Measurements from ENCODE around the gene UBALD1.

UBALD1 gene

GRCh38 chr16:4613636-4614570 lies 785 bp downstream of the UBALD1 start:
- peak; percentile 41 for DNase-seq

- no peak for DNase-seq
These were observed 1.6 kb downstream of the UBALD1 start for GRCh38 chr16:4612977-4613635.

DNA sequence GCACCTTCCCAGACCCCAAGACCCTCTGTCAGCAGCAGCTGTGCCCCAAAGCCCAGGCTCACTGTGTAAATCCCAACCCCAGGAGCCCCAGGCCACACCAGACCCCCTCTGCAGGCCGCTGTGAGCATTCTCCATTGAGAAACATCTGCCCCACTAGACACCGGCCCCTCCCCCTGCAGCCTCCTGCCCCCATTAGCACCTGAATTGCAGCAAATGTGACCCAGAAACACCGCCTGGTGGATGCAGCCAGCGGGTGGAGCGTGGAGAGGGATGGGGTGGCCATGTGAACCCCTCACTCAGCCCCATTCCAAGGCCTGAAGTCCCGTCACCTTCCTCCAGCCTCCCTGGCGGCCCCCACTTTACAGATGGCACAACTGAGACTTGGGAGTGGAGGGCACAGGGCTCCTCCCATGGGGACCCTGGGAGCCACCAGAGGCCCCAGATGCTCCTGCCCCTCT lies 2.2 kb downstream of the UBALD1 start:
- DNase-seq, result no peak

DNA sequence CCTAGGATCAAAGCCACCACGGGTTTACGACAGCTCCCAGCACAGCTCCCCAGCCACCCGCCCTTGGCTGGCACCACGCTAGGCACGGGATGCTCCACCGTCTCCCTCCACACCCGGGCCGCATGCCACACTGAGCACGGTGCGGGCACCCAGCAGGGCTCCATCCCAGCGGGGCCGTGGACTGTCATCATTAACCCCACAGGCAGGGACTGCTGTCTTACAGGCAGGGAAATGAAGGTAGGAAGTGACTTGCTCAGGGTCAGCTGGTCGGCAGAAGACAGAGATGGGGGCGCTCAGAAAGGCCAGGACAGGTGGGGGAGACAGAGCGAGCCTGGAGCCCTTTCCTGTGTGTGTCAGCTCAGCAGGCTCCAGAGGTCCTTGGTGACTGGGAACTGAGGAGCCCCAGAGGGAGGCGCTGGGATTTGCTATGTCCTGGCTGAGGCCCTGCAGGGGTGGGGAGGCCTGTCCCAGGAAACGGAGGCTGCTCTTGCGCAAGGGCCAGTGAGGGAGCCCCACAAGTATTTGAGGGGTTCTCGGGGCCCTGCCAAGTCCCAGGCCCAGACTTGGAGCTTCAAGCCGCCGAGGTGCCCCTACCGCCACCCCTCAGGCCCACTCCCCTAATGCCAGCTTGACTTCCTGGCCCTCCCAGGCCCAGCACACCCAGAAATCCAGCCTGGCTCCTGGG lies 3.2 kb downstream of the UBALD1 start:
- no peak for DNase-seq

DNA sequence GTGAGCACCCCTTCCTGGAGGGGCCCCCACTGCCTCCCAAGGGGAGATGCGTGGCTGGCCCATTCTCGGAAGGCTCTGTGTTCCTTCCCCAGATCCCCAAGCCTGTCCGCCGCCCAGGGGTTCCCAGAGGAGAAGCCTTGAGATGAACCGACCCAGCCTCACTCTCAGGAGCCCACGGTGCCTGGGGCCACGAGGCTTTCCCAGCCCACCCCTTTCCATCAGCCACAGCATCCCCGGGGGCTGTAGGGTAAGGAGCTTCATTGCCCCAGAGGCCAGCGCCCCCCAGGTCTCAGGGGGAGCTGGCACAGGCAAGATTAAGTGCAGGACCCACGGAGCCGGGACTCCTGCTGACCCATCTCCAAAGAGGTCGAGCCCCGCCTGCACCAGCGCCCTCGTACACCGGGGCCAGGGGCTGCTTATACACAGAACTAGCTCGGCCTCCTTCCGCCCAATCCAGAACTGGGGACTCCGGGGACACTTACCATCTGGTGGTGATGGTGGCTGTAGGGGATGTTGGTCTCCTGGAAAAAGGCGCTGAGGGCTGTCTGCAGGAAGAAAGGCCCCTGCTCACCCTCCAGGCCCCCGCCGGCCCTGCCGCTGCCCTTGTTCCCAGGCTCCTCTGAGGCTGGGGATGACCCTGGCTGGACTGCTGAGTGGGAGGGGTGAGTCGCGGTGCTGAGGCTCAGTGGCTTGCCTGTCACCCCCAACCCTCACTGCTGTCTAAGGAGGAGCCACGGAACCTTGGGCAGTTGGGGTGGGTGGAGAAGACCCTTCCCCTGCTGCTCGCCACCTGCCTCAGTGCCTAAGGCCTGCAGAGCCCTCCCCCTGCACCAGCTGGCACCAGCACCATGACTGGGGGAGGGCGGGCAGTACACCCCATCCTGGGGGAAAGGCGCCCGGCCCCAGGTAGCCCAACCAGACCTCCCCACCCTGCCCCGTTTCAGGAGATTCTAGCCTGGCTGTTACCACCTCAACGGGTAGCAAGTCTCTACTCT lies 4.4 kb downstream of the UBALD1 start:
- no peak for DNase-seq

GRCh38 chr16:4609200-4610010 lies 5.3 kb downstream of the UBALD1 start:
- no peak for DNase-seq

DNA sequence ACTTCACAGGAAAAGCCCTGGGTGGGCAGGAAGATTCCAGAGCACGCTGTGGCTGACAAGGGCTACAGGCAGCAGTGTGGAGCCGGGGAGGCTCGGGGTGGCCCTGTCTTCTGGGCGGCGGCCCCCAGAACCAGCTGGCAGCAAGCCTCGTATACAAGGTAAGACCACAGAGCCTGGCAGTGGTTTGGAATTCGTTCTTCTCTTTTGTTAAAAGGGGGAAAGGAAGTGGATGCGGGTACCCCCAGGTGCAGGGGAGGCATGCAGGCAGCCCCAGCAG lies 6.0 kb downstream of the UBALD1 start:
- no peak for DNase-seq

- no peak for DNase-seq
These were observed 6.6 kb downstream of the UBALD1 start for GRCh38 chr16:4607841-4608703.

- no peak for DNase-seq
These were observed 8.3 kb downstream of the UBALD1 start for GRCh38 chr16:4606354-4606753.

DNA sequence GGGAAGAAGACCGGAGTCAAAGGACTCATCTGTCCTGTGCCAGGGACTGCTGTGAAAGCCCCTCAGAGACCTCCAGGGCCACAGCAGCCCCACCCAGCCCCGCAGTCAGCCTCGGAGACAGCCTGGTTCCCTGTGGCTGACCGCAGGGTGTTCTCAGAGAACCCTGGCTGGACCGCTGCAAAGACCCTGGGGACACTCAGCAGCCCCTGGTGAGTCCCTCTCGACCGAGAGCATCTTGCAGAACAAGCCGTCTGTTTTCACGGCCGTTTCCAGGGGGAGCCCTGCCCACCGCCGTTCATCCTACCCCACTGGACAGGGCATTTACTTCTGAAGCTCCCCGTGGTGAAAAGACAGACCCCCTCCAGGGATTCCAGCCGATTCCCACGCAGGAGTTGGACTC lies 10.3 kb downstream of the UBALD1 start:
- DNase-seq, result no peak

DNA sequence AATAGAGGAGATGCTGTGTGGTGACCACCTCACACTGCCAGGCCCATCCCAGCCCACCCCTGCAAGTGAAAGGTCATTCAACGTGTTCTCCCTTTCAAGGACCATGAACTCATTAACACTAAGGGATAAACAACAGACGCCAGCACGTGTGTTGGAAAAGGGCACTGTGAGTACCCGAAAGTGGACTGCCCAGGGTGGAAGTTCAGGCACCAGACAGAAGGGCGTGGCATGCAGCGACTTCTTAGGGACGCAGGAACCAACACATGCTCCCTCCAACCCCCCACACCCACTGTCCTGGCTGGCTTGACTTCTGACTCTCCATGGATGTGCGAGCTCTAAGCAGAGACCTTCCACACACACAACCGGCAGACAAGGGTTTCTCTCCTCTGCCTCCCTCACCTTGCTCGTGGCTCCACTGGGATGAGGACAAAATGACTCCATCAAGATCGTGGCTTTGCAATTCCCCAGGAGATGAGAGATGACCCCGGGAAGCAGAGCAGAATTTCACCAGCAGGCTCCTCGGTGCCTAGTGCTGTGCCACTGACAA lies 11.0 kb downstream of the UBALD1 start:
- no peak for DNase-seq

GRCh38 chr16:4602331-4602730 lies 12.4 kb downstream of the UBALD1 start:
- DNase-seq, result no peak

GRCh38 chr16:4601864-4602186 lies 12.9 kb downstream of the UBALD1 start:
- no peak for DNase-seq

GRCh38 chr16:4601036-4601863 lies 13.4 kb downstream of the UBALD1 start:
- no peak for DNase-seq

GRCh38 chr16:4599545-4599944 lies 15.1 kb downstream of the UBALD1 start:
- no peak for DNase-seq

DNA sequence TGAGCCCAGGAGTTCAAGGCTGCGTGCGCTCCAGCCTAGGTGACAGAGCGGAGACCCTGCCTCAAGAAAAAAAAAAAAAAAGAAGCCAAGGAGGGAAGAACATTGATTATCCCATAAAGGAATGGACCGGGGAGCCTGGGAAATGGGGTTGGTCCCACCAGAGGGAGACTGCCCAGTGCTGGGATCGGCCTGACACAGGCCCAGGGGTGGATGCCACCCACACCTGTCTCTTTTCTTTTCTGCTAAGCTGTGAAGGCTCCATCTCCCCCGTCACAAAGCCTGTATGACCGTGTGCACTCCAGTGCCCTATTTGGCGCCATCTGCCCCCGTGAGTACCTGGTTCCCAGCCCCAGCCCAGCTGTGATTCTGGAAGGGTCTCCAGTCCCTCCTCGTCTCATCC lies 15.7 kb downstream of the UBALD1 start:
- DNase-seq, result no peak

GRCh38 chr16:4597174-4597573 lies 17.5 kb downstream of the UBALD1 start:
- DNase-seq, result no peak

- DNase-seq, result no peak
These were observed 20.0 kb downstream of the UBALD1 start for GRCh38 chr16:4594433-4595410.

Measured in activated naive CD4-positive, alpha-beta T cell treated with Interleukin-2 at 50 U/mL for 16 hours (primary cell).